Skin of body (tissue), 2 donors: Measurements from ENCODE around the gene NMUR2. TPM values are rescaled to one million over a fixed set of nuclear protein-coding genes. Genes with fewer than 3 reads are reported as not detected.

ENCODE experiments used
- DNase-seq: peaks from one replicate; lab custom pipeline; 2025; lab: John Stamatoyannopoulos, UW
- total RNA-seq: library from RNA; depleted of rRNA; stranded (reverse); fragments of >200 nt; gene quantifications from one replicate; pipeline ENCODE4 v1.2.3, GENCODE V29; 2014

NMUR2 gene
- total RNA-seq, 1 donor from 2014 or later, result 0.10 TPM

DNA sequence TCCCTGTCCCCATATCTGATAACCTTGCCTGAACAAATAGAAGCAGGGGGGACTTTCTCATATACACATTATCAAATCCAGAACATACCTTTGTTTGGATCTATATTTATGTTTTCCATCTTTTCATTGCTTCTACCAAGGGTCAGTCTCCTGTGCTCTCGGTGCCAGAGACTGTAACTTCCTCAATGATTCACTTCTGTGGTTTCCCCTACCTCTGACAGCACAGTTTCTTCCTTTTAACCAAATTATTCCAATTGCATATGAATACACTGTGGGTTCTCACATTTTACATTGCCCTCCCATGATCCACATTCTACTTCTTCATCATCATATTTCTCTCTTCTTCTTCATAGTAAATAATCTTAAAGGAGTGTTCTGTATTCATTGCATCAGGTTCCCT lies 32.2 kb downstream of the NMUR2 start:
- DNase-seq, result no peak

DNA sequence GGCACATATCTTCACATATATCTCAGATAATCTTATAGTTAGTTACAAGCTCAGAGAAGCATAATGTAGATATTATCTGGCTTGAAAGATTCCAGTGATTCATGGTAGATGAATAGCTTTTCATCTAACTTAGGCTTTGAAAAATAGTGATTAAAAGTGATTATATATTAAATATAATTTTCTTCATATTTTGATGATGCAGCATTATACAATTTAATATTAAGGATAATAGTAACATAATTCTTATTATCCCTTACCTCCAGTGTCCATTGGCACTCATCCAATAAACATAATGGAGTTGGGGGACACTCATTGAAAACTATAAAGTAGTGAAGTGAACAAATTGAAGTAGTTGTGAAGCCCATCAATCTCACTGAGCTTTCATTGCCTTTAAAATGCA lies 35.8 kb downstream of the NMUR2 start:
- DNase-seq, result no peak

DNA sequence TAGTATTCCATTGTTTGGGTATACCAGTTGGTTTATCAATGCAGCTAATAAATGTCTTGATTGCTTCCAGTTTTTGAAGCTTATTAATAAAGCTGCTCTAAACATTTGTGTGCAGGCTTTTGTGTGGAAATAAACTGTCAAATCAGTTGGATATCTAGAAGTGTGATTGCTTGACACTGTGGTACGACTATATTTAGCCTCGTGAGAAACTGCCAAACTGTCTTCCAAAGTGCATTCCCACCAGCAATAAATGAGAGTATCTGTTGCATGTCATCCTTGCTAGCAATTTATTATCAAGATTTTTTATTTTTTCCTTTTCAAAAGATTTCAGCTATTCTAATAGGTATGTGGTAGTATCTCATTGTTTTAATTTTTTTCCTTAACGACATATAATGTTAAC lies 37.5 kb downstream of the NMUR2 start:
- no peak for DNase-seq

DNA sequence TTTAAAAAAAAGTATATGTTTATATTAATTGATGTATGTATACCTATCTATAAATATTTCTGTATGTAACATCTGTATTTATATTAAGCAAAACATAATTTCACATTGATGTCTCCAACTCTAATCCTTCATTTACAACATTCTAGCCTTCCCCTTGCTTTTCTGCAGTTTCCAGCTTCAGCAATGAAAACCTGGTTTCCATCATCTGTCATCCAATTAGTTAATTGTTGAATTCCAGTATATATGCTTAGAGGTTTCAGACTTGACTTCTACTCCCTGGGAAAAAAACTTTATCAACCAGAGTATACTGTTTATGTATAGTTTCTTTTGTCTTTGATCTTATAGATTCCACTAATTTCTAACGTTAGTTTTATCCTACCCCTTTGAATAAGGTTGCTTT lies 38.4 kb downstream of the NMUR2 start:
- DNase-seq, result no peak

DNA sequence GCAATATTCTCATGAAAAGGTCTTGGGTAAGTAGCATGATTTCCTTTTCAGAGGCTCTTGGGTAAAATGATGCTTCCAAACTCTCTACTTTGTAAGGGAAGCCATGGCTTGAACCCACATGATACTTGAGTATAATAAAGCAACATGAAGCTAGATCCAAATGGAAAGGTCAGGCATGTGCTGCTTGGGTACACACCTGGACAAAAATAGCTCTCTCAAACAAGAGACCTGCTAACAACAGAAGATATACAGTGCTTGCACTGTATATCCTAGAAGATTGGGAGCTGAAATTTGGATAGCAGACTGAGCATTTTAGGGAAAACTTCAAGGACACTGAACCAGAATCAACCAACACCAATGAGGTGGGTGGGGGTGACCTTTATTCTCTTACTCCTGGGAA lies 40.2 kb downstream of the NMUR2 start:
- DNase-seq, result no peak

DNA sequence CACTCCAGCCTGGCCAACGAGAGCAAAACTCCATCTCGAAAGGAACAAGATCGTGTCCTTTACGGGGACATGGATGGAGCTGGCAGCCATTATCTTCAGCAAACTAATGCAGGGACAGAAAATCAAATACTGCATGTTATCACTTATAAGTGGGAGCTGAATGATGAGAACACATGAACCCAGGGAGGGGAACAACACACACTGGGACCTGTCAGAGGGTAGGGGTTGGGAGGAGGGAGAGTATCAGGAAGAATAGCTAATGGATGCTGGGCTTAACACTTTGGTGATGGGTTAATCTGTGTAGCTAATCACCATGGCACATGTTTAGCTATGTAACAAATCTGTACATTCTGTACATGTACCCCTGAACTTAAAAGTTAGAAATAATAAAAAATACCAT lies 40.9 kb downstream of the NMUR2 start:
- DNase-seq, result no peak

DNA sequence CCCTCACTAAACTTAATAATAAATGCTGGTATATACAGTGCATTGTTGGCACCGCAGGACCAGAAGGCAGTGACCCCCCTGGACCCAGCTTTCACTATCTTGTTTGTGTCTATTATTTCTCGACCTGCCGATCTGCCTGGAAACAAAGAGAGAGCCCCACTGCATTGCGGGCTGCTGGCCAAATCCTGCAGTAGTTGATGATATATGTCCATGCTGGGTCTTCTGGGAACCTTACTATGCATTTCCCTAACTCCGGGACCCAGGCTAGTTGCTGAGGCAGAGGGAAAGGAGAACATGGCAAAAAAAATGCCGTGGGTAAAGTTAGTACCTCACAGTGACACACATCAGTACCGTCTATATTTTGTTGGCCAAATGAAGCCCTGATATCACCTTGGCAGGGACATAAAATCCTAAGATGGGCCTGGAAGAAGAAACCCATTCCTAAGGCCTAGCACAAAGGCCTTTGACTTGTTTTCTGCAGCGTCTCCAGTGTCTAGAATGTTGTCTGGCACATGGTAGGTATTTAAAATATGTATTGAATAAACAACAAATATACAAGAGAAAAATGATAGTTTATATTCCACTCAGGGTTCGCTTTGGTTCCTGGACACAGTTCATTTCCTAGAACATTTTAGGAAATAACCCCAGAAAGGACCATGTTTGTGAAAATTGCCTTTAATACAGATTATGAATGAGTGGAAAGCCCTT lies 46.1 kb downstream of the NMUR2 start:
- DNase-seq, result no peak

DNA sequence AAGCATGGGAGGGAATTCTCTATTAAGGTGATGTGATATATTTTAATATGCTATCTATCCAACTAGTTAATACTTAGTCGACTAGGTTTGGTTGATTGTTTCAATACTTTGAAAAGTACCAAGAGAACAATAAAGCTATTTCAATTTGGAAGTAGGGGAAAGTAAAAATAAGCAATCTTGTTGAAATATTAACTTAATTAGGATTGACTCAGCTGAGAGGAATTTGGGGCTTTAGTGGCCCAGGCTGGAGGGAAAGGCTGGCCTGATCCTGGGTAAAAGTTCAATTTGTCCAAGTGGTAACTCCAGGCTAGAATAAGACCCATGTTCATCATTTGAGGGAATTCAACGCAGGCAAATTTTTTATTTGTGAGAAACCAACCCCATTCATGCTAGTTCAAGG lies 48.6 kb downstream of the NMUR2 start:
- DNase-seq, result no peak

DNA sequence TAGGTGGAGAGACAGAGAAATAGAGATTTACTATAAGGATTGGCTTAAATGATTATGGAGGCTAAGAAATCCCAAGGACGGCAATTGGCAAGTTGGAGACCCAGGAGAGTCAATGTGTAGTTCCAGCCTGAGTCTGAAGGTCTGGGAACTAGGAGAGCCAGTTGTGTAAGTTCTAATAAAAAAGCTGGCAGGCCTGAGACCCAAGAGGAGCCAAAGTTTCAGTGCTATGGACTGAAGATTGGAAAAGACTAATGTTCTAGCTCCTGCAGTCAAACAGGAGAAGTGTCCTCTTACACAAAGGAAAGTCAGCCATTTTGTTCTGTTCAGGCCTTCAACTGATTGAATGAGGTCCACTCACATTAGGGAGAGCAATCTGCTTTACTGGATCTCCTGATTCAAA lies 50.0 kb downstream of the NMUR2 start:
- no peak for DNase-seq

DNA sequence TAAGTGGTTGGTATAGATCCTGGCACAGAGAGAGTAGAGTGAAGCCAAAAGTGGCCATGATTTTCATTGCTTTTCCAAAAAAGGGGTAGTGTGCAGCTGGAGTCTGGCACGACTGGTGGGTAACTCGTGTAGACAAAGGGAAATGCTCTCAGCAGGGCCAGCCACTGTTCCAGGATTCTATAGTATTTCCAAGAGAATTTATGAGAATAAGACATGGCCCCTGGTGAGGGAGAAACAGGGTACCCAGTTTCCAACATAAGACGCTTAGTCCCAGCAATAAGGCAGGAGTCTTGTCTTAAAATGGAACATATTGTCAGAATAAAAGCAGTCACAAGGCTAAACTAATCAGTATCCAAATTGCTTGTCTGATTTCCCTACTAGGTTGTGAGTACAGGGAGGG lies 52.1 kb downstream of the NMUR2 start:
- no peak for DNase-seq

DNA sequence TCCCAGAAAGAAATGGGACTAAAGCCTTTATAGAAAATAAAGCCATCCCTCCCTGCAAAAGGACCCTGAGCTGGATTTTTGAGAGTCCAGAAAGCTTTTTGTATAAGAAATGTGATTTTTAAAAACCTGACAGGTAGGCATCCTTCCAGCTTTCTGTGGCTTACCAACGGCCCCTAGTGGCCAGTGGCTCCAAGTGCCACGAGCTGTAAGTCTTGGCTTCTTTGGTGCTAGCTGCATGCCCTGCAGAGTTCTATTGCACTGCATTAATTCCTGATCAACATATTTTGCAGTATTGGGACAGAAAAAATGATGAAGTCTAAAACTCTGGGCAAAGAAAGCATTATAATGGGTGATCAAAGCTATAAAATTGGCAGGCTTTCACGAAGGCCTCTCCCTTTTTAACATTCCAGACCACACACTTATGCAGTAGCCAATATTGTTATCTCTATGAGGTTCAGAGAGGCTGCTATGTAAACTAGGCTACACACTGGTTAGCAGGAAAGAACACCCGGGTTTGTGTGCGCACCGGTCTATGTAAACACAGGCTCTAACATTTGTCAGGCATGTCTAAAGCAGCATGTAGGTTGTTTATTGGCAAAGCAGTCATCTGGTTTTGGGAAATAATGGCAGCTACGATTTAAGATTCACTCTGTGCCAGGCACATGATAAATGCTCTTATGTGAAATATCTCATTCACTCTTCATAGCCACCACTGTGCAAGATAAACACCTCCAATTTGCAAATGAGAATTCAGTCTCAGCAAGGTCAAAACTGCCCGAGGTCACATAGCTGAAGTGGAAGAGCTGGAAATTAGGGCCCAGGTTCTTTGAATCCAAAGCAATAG lies 55.2 kb downstream of the NMUR2 start:
- no peak for DNase-seq
